GM19238 (cell line): ENCODE measurements around the gene TAF6.
"Not testable (repeated sequence)": the region's sequence is repeated elsewhere in the genome, so short reads cannot be mapped to it uniquely, and the experiment has no call there.

ENCODE experiments used
- DNase-seq: peaks from one replicate; pipeline ENCODE4 v3.0.0; 2011; ENCODE audit warnings: low spot score; ENCODE audit not compliant: insufficient read length

TAF6 gene

GRCh38 chr7:100152937-100153666, 33.9 kb upstream of the TAF6 start:
- no peak for DNase-seq

- no peak for DNase-seq
Observed at GRCh38 chr7:100152404-100152803, 33.2 kb upstream of the TAF6 start.

- peak; percentile 98 for DNase-seq
Observed at GRCh38 chr7:100148559-100149328, 29.6 kb upstream of the TAF6 start, which contains the start of gene LAMTOR4. Gene LAMTOR4 (plus strand): TSS chr7:100148918. CDS start chr7:100148973, 55 bp downstream.

GRCh38 chr7:100148225-100148558, 29.0 kb upstream of the TAF6 start:
- DNase-seq, result no peak

- no peak for DNase-seq
Observed at GRCh38 chr7:100147278-100147677, 28.1 kb upstream of the TAF6 start.

- not testable (repeated sequence) for DNase-seq
Observed at GRCh38 chr7:100146350-100146749, 27.2 kb upstream of the TAF6 start.

- no peak for DNase-seq
Observed at GRCh38 chr7:100142461-100142860, 23.3 kb upstream of the TAF6 start.

- DNase-seq, result no peak
Observed at GRCh38 chr7:100141555-100141949, 22.4 kb upstream of the TAF6 start.

GRCh38 chr7:100137851-100138760, 18.9 kb upstream of the TAF6 start:
- DNase-seq, result no peak

GRCh38 chr7:100132697-100133151, 13.6 kb upstream of the TAF6 start:
- DNase-seq, result no peak

GRCh38 chr7:100132126-100132525, 13.0 kb upstream of the TAF6 start:
- DNase-seq, result no peak

- peak; percentile 71 for DNase-seq
Observed at GRCh38 chr7:100130608-100131453, 11.7 kb upstream of the TAF6 start.

- not testable (repeated sequence) for DNase-seq
Observed at GRCh38 chr7:100130220-100130607, 11.1 kb upstream of the TAF6 start.

- no peak for DNase-seq
Observed at GRCh38 chr7:100128637-100128963, 9.4 kb upstream of the TAF6 start.

- DNase-seq, result no peak
Observed at GRCh38 chr7:100127866-100128636, 8.9 kb upstream of the TAF6 start.

GRCh38 chr7:100126931-100127865, 8.0 kb upstream of the TAF6 start, which contains the start of gene MBLAC1:
Gene MBLAC1 (plus strand): TSS chr7:100126967. CDS start chr7:100127396, 429 bp downstream.
- peak; percentile 75 for DNase-seq

GRCh38 chr7:100126239-100126930, 7.2 kb upstream of the TAF6 start:
- DNase-seq, result no peak
